GM12801 (cell line): ENCODE data around the gene PRB2.
"Not testable (repeated sequence)": the region's sequence is repeated elsewhere in the genome, so short reads cannot be mapped to it uniquely, and the experiment has no call there.

Source experiments
- TF ChIP-seq, protein P1 (sequence below): IDR thresholded peaks from one replicate; pipeline ENCODE4 v1.5.1; 2011; ENCODE audit warnings: control low read depth; ENCODE audit not compliant: insufficient read length; ENCODE audit errors: extremely low read depth

The PRB2 gene

DNA sequence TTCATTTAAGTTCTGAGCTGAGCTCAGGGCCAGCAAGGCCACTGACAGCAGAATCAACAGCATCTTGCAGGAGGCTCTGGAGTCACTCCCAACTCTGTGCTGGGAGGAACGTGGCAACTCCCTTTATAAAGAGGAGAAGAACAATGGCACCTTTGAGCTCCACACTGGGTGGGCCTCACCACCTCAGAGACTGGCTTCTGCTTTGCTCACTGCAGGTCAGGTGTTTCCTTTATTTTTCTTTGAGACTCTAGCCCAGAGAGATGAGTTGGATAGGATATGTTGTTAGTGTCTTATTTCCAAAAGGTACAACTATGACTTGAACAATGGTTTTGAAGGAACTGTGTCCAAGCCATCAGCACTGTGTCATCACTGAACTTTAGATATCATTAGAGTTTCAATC lies at the start of gene PRB2:
TSS of gene PRB2 (minus strand) at position 101 of the 400 bp plus-strand sequence. CDS start at position 63, 38 bp downstream.
- TF ChIP-seq, protein P1, sequence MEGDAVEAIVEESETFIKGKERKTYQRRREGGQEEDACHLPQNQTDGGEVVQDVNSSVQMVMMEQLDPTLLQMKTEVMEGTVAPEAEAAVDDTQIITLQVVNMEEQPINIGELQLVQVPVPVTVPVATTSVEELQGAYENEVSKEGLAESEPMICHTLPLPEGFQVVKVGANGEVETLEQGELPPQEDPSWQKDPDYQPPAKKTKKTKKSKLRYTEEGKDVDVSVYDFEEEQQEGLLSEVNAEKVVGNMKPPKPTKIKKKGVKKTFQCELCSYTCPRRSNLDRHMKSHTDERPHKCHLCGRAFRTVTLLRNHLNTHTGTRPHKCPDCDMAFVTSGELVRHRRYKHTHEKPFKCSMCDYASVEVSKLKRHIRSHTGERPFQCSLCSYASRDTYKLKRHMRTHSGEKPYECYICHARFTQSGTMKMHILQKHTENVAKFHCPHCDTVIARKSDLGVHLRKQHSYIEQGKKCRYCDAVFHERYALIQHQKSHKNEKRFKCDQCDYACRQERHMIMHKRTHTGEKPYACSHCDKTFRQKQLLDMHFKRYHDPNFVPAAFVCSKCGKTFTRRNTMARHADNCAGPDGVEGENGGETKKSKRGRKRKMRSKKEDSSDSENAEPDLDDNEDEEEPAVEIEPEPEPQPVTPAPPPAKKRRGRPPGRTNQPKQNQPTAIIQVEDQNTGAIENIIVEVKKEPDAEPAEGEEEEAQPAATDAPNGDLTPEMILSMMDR, result not testable (repeated sequence)

DNA sequence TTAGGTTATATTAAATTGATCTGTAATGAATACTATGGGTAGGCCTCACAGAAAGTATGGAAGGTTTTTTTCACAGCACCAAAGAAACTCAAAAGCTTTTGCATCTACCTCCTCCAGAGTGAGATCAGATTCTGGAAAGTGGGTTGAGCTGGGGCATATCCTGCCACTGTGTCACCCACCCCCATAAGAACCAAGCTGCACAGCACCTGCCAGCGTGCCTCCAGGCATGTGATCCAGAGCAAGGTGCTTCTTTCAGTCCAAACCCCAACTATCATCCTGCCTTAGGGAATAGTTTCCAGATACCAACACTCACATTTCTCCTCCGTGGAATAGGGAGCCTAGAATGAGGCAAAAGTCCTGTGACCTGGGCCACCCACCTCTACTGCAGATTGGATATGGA lies 42.6 kb upstream of the PRB2 start:
- TF ChIP-seq, protein P1, result no peak

DNA sequence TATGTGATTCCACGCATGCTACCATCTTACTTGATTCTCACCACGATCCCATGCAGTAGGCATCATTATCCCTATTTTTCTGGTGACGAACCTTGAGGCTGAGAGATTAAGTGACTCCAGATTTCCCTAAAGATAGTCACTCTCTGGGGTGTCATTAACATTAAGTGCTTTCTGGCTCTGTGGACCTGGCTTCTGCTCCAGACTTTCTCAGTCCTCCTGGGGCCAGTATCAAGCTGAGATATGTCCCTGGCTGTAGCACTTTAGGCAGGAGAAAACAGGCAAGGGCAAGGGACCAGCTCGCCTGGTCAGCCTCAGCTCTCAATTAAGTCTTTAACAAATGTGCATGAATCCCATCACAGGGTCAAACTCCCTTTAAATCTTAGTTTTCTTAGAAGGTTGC lies 38.3 kb upstream of the PRB2 start:
- TF ChIP-seq, protein P1, result no peak

DNA sequence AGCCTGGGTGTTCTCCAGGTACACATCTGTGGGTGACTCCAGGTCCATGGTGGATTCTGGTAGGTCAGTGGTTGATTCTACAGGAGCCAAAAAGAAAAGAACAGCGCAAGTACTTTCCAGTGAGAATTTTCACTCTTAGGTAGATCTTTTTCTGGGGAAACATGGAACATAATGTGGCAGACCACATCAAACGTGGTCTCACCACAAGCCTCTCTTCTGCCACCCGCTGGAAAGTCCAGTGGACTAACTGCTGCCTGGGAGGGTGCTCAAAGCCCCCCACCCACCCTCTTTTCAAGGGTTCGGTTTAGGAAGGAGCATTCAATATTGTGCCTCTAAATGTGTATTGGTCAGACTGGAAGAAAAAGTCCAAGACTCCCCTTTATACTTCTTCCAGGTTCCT lies 36.1 kb upstream of the PRB2 start:
- TF ChIP-seq, protein P1, result no peak

DNA sequence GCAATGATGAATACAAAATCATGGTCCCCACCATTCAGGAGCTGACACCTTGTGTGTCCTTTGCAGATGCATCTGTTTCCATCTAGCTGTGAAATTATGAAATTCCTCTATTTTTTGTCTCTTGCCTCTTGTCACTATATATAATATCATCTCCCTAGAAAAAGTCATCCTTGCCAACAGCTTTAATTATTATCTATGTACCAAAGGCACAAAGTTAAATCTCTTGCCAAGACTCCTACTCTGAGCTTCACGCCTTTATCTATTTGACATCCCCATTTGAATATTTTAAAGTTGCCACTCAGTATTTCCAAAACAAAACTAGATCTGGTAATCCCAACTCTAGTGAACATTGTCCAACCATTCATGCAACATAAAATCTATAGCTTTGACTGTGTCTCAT lies 32.0 kb upstream of the PRB2 start:
- TF ChIP-seq, protein P1, result no peak

DNA sequence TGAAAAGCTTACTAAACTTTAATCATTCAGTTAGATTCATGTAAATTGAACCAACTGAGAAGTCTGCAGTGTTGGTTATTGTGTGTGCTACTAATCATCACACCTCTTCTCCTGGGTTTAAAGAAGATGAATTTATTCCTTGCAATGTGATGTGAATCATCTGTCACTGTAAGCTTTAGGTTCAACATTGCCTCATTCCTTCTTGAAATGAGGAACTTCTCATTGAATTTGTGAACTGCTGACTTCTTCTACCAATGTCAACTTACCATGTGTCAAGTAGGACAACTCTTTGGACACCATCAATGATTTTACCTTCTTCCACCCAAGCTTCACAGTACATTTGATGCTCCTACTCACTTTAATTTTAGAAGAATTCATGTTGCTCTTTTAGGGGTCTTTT lies 17.4 kb upstream of the PRB2 start:
- TF ChIP-seq, protein P1, result no peak

DNA sequence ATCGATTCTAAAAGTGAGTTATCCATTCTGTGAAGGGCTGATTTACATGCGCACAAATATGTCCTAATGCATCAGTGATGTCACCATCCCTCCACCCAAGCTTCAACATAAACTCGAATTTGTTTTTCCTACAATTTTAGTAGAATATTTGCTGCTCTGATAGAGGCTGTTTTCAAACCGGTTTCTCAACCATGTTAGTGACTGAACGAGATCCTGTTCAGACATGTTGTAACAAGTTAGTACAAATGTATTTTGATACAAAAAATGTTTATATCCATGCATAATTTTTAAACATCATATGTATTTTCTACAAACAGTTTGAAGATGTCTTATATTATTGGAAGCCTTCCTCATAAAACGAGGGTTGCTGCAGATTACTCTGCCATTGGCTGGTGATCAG lies 12.7 kb upstream of the PRB2 start:
- TF ChIP-seq, protein P1, result no peak

DNA sequence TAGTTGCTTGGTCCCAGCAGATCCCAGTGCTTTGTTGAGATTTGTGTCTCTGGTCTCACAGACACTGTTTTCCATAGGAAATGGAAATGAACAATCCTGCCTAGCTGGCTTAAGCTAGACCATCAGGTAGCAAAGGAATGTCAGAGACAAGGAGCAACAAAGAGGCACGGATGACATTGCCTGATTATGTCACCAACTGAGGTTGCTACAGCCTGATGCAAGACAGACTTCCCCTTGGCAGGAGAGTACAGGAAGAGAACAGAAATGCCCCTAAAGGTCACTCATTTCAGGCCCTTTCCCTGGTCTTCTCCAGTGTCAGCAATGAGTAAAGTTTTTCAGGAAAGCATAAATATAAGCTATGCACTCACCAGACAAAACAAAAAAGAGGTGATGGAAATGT lies 2.0 kb upstream of the PRB2 start:
- TF ChIP-seq, protein P1, result no peak
